Measurements from ENCODE around the gene PNRC1.

The PNRC1 gene

DNA sequence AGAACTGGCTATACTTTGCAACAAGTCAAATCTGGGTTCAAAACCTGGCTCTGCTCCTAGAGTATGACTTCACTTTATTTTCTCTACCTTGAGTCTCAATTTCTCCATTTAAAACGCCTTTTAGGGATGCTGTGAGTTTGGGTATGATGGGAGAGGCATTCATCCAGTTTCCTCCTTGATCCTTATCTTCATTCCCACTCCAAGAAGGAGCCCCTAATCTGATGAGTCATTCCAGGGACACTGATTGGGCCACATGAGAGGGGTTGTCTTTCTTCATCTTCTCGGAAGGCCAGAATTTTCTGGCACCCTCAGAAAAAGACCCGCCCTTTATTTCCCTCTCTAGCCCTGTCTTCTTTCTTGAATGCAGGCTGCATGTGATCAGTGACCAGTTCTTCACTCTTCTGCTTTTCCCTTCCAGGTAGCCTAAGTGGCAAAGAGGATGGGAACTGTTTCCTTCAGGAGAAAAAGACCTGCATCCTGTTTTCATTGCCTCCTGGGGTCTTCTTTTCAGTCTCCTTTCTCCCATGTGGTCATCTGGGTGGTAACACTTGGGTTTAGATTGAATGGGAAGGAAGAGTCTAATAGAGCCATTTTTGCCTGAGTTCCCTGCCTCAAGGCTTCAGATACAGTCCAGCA lies 32.1 kb upstream of the PNRC1 start:
- TF ChIP-seq, protein P1, sequence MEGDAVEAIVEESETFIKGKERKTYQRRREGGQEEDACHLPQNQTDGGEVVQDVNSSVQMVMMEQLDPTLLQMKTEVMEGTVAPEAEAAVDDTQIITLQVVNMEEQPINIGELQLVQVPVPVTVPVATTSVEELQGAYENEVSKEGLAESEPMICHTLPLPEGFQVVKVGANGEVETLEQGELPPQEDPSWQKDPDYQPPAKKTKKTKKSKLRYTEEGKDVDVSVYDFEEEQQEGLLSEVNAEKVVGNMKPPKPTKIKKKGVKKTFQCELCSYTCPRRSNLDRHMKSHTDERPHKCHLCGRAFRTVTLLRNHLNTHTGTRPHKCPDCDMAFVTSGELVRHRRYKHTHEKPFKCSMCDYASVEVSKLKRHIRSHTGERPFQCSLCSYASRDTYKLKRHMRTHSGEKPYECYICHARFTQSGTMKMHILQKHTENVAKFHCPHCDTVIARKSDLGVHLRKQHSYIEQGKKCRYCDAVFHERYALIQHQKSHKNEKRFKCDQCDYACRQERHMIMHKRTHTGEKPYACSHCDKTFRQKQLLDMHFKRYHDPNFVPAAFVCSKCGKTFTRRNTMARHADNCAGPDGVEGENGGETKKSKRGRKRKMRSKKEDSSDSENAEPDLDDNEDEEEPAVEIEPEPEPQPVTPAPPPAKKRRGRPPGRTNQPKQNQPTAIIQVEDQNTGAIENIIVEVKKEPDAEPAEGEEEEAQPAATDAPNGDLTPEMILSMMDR (conservative IDR thresholded peaks at IDR 0.05; ENCODE audit: low read length), result no peak
- DNase-seq (ENCODE audit: low read depth), result no peak
- no peak overlapping the region for H3K4me3 ChIP-seq (ENCODE audit: low read length)

- TF ChIP-seq, protein P1 (conservative IDR thresholded peaks at IDR 0.05; ENCODE audit: low read length), result no peak
- DNase-seq (ENCODE audit: low read depth), result peak; percentile 38
- H3K4me3 ChIP-seq (ENCODE audit: low read length), result no peak overlapping the region
Observed at GRCh38 chr6:89048985-89049384, 31.6 kb upstream of the PNRC1 start.

DNA sequence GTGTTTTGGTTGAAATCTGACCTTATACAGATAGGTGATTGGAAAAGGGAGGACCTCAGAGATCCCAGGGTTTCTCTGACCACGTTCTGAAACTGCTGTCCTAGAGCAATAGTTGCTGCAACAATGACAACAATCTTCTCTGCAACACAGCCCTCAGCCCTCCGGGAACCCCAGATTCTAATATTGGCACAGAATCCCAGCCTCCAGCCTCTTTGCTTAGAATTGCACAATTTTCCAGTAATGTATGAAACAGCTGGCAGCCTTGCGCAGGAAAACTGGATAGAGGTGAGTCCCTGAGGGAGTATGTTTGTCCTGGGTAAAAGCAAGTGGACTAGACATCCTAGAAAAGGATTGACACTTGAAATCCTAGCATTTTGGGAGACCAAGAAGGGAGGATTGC lies 30.4 kb upstream of the PNRC1 start:
- TF ChIP-seq, protein P1 (conservative IDR thresholded peaks at IDR 0.05; ENCODE audit: low read length), result no peak
- DNase-seq (ENCODE audit: low read depth), result peak; percentile 78
- H3K4me3 ChIP-seq (ENCODE audit: low read length), result no peak overlapping the region

DNA sequence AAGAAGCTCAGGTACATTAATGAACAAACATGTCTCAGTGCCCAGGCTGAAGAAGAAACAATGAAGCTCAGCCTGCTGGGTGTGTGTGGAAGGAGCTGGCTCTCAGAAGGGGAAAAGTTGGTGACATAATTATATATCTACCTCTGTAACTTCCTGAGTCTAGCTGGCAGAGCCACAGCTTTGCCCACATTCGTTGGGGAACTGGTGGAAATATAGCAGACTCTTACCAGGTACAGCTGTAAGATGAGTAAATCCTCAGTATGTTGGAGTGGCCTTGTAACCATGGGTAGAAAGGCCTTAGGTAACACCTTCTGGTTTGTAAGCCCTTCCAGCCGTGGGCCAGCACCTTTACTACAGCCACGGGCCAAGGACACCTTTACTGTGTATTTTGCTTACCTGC lies 29.9 kb upstream of the PNRC1 start:
- TF ChIP-seq, protein P1 (conservative IDR thresholded peaks at IDR 0.05; ENCODE audit: low read length), result no peak
- no peak overlapping the region for H3K4me3 ChIP-seq (ENCODE audit: low read length)
- DNase-seq (ENCODE audit: low read depth), result no peak

DNA sequence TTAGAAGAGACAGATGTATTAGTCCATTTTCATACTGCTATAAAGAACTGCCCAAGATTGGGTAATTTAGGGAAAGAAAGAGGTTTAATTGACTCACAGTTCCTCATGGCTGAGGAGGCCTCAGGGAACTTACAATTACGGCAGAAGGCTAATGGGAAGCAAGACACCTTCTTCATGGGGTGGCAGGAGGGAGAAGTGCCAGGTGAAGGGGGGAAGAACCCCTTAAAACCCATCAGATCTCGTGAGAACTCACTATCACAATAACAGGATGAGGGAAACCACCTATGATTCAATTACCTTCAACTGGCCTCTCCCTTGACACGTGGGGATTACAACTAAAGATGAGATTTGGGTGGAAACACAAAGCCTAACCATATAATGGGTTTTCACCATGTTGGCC lies 28.9 kb upstream of the PNRC1 start:
- no peak overlapping the region for H3K4me3 ChIP-seq (ENCODE audit: low read length)
- DNase-seq (ENCODE audit: low read depth), result no peak
- TF ChIP-seq, protein P1 (conservative IDR thresholded peaks at IDR 0.05; ENCODE audit: low read length), result no peak

GRCh38 chr6:89054208-89054607 lies 26.3 kb upstream of the PNRC1 start:
- no peak for DNase-seq (ENCODE audit: low read depth)
- H3K4me3 ChIP-seq (ENCODE audit: low read length), result no peak overlapping the region
- TF ChIP-seq, protein P1 (conservative IDR thresholded peaks at IDR 0.05; ENCODE audit: low read length), result no peak

- H3K4me3 ChIP-seq (ENCODE audit: low read length), result no peak overlapping the region
- no peak for DNase-seq (ENCODE audit: low read depth)
- TF ChIP-seq, protein P1 (conservative IDR thresholded peaks at IDR 0.05; ENCODE audit: low read length), result no peak
Observed at GRCh38 chr6:89057759-89058158, 22.8 kb upstream of the PNRC1 start.

Measured in AG10803 (cell line).